Natural killer cell (primary cell): ENCODE data around the gene PRSS57. TPM values are rescaled to one million over a fixed set of nuclear protein-coding genes. Genes with fewer than 3 reads are reported as not detected.

Experiments
- ATAC-seq, 3 donors: fragments of 150-1000 bp in 2 of 3; fragments of 200-7000 bp in 1 of 3; cut with Tn5 transposase; 1 replicate in 1 of 3; 2 replicates in 2 of 3; pipeline ENCODE4 v1.10.0; 2021; ENCODE audit warnings: mild to moderate bottlenecking in 2 of 3, moderate library complexity in 2 of 3
- DNase-seq, 2 donors: peaks; one replicate each; pipeline versions ENCODE4 v3.0.0 to v3.0.0-alpha.2; 2013 to 2021; ENCODE audit warnings: mixed read lengths in 1 of 2
- H3K27ac ChIP-seq: one replicate; pipeline ENCODE4 v1.5.1; 2013; ENCODE audit warnings: mild to moderate bottlenecking, low read length
- H3K27me3 ChIP-seq: one replicate; pipeline ENCODE4 v1.6.1; 2013; ENCODE audit warnings: low read length; ENCODE audit not compliant: control insufficient read depth, insufficient read depth
- H3K36me3 ChIP-seq: one replicate; pipeline ENCODE4 v1.6.1; 2013; ENCODE audit warnings: low read length; ENCODE audit not compliant: control insufficient read depth, insufficient read depth
- H3K4me1 ChIP-seq: one replicate; pipeline ENCODE4 v1.6.1; 2013; ENCODE audit warnings: low read length; ENCODE audit not compliant: control insufficient read depth, insufficient read depth
- H3K4me3 ChIP-seq: one replicate; pipeline ENCODE4 v1.5.1; 2013; ENCODE audit warnings: low read length
- H3K9me3 ChIP-seq: one replicate; pipeline ENCODE4 v1.6.1; 2013; ENCODE audit warnings: low read length; ENCODE audit not compliant: control insufficient read depth, insufficient read depth
- H3K27ac Mint-ChIP-seq, 2 donors: one replicate each; pipeline ENCODE4 v1.8.0; 2022; ENCODE audit warnings: mild to moderate bottlenecking in 2 of 2, mixed read lengths in 2 of 2, moderate library complexity in 1 of 2
- H3K27me3 Mint-ChIP-seq, 2 donors: one replicate each; pipeline ENCODE4 v1.8.0; 2022; ENCODE audit warnings: low read depth in 2 of 2, mixed read lengths in 2 of 2
- H3K36me3 Mint-ChIP-seq: one replicate; pipeline ENCODE4 v1.8.0; 2022; ENCODE audit warnings: mixed read lengths
- H3K4me1 Mint-ChIP-seq, 2 donors: one replicate each; pipeline ENCODE4 v1.8.0; 2022; ENCODE audit warnings: mixed read lengths in 2 of 2
- H3K4me3 Mint-ChIP-seq: one replicate; pipeline ENCODE4 v1.8.0; 2022; ENCODE audit warnings: mild to moderate bottlenecking, moderate library complexity, mixed read lengths
- H3K9me3 Mint-ChIP-seq, 2 donors: one replicate each; pipeline ENCODE4 v1.8.0; 2022; ENCODE audit warnings: mixed read lengths in 2 of 2
- WGBS: methylation state at CpG from one replicate; pipeline ENCODE4 v1.1.7; 2013; ENCODE audit warnings: missing lambda C conversion rate; ENCODE audit not compliant: insufficient coverage; 5-methylcytosine and 5-hydroxymethylcytosine counted together
- intact Hi-C: fragments of 100-400 bp; cut with micrococcal nuclease; formaldehyde crosslinking; loops from one replicate; pipeline ENCODE4 v1.14.2; 2022
- total RNA-seq, 4 donors: library from RNA; stranded (reverse); fragments of 120-200 nt in 1 of 4; gene quantifications; one replicate each; pipeline versions ENCODE4 v1.2.3 to v1.2.4, GENCODE V29; 2013 to 2022
- TF ChIP-seq, protein P1 (sequence below): fragments of 200-600 bp; IDR thresholded peaks from one replicate; pipeline ENCODE4 v1.8.0; 2022; ENCODE audit warnings: antibody characterized with exemption

PRSS57 gene
- total RNA-seq, 3 donors from 2014 or later (not counting 1 experiment from before 2014, with no cell fraction given) = 1.5 to 11.7 (median 4.5) TPM

DNA sequence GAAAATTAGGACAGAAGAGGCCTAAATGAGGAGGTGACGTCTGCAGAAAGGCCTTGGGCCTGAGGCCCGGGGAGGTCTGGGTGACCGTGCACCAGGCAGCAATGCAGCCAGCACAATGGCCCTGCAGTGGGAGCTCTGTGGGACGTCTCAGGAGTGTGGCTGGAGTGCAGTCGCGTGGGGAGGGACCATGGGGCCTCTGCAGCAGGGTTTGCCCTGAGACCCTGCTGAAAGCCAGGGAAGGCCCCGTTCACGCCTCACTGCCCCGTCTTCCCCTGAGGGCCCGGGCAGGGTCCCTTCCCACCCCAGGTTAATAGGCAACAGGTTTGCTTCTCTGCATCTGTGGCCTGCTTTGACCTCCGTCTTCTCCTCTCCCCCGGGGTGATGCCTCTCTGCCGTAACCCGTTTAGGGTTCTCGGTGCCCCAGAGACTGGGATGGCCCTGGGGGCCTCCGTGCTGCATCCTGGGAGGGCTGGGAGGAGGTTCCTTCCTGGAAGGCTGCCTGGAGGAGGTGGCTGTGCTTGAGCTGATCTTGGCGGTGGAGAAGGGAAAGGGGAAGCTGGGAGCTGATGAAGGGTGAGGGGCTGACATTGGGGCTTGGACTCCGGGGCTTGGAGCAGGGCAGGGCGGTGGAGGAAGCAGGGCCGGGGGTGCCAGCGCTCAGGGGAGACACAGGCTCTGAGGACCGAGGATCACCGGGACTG, 23.1 kb upstream of the PRSS57 start:
- no peaks in the 10 kb centered on the region for H3K36me3 ChIP-seq
- ATAC-seq (no peak), DNase-seq (no peak)
- H3K4me1 ChIP-seq = peaks cover 5% of the 10 kb centered on the region
- Mint-ChIP-seq H3K27ac (no peak overlapping the region), H3K4me1 (no peaks in the 10 kb centered on the region), H3K4me3 (no peak overlapping the region), H3K36me3 (no peaks in the 10 kb centered on the region), H3K27me3 (peaks cover 7 to 25% of the 10 kb centered on the region in 2 donors), H3K9me3 (peaks cover 0 to 3% of the 10 kb centered on the region in 2 donors)
- peaks cover 7% of the 10 kb centered on the region for H3K9me3 ChIP-seq
- H3K4me3 ChIP-seq = no peak overlapping the region
- TF ChIP-seq, protein P1, sequence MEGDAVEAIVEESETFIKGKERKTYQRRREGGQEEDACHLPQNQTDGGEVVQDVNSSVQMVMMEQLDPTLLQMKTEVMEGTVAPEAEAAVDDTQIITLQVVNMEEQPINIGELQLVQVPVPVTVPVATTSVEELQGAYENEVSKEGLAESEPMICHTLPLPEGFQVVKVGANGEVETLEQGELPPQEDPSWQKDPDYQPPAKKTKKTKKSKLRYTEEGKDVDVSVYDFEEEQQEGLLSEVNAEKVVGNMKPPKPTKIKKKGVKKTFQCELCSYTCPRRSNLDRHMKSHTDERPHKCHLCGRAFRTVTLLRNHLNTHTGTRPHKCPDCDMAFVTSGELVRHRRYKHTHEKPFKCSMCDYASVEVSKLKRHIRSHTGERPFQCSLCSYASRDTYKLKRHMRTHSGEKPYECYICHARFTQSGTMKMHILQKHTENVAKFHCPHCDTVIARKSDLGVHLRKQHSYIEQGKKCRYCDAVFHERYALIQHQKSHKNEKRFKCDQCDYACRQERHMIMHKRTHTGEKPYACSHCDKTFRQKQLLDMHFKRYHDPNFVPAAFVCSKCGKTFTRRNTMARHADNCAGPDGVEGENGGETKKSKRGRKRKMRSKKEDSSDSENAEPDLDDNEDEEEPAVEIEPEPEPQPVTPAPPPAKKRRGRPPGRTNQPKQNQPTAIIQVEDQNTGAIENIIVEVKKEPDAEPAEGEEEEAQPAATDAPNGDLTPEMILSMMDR = no peak
- 78% methylated on average over 23 of the region's 23 CpGs for WGBS
- H3K27ac ChIP-seq = no peak overlapping the region
- H3K27me3 ChIP-seq = peaks cover 7% of the 10 kb centered on the region
- intact Hi-C loops = no loop called here

DNA sequence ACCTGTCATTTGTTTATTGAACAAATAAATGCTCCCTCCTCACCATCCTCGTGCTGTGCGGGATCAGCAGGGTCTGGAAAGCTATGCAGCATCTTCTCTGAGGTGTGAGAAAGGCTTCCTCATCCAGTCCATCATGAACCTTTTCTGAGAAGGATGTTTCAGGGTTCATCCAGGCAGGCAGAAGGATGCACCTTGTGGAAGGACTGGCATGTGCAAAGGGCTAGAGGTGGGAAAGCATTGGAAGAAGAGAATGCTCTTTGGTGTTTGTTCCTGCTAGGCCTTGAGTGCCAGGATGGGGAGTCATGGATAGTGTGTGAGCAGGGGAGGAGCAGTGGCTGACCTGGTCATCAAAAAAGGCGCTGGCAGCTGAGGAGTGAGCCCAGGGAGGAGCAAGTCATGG, 20.1 kb upstream of the PRSS57 start:
- no peak overlapping the region for H3K4me3 Mint-ChIP-seq
- H3K9me3 Mint-ChIP-seq = peaks cover 0 to 3% of the 10 kb centered on the region in 2 donors
- Histone ChIP-seq H3K27ac (no peak overlapping the region), H3K4me1 (peaks cover 5% of the 10 kb centered on the region), H3K36me3 (no peaks in the 10 kb centered on the region), H3K9me3 (peaks cover 7% of the 10 kb centered on the region), H3K27me3 (peaks cover 5% of the 10 kb centered on the region), H3K4me3 (no peak overlapping the region)
- no peaks in the 10 kb centered on the region for H3K4me1 Mint-ChIP-seq
- DNase-seq (no peak), ATAC-seq (no peak)
- no peaks in the 10 kb centered on the region for H3K36me3 Mint-ChIP-seq
- H3K27me3 Mint-ChIP-seq = peaks cover 13 to 25% of the 10 kb centered on the region in 2 donors
- intact Hi-C loops = no loop called here
- no peak overlapping the region for H3K27ac Mint-ChIP-seq
- 94% methylated on average over 3 of the region's 3 CpGs for WGBS
- TF ChIP-seq, protein P1 = no peak

DNA sequence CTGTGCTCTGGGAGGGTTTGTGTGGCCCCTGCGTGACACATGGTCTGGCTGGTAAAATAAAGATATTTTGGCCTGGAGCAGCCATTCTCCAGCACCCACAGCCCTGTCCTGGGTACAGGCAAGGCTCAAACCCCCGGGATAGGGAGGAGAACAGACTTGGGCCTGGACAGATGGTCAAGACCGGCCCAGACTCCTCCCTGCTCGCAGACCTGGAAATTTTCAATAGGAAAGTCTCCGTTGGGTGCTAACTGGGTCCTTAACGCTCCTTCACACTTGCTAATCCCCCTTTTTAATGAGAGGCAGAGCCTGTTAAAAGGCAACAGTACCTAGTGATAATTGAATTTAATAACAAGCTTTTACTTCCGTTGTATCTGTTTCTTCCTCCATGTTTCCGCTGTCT, 16.0 kb upstream of the PRSS57 start:
- WGBS = 95% methylated on average over 8 of the region's 8 CpGs
- TF ChIP-seq, protein P1 = no peak
- ATAC-seq (no peak), DNase-seq (no peak)
- Histone ChIP-seq H3K27ac (no peak overlapping the region), H3K4me1 (peaks cover 3% of the 10 kb centered on the region), H3K36me3 (no peaks in the 10 kb centered on the region), H3K9me3 (peaks cover 7% of the 10 kb centered on the region), H3K4me3 (no peak overlapping the region), H3K27me3 (peaks cover 12% of the 10 kb centered on the region)
- Mint-ChIP-seq H3K4me3 (no peak overlapping the region), H3K27ac (no peak overlapping the region), H3K4me1 (no peaks in the 10 kb centered on the region), H3K27me3 (peaks cover 15 to 19% of the 10 kb centered on the region in 2 donors), H3K9me3 (peaks cover 0 to 3% of the 10 kb centered on the region in 2 donors), H3K36me3 (no peaks in the 10 kb centered on the region)
- intact Hi-C loops = no loop called here

DNA sequence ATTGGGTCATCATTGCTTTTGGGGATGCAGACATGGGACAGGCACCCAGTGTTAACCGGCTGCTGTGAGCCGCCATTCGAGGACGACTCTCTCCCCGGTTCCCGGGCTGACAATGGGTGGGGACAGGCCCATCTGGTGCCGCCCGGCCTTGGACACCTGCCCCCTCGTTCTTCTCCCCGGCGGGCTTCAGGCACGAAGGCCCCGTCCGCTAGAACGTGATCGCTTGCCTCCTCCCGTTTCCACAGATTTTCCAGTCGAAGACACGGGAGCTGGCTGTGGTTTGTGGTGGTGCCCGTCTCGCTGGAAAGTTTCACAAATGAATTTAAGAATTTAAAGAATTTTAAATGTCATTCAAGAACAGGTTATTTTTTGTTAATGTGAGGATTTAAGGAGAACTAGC, 15.5 kb upstream of the PRSS57 start:
- DNase-seq = no peak
- peak overlapping the region; percentile 17 for H3K4me3 Mint-ChIP-seq
- no peaks in the 10 kb centered on the region for H3K36me3 ChIP-seq
- intact Hi-C loops = no loop called here
- H3K27ac Mint-ChIP-seq = no peak overlapping the region
- H3K4me1 Mint-ChIP-seq = no peaks in the 10 kb centered on the region
- no peak overlapping the region for H3K4me3 ChIP-seq
- H3K36me3 Mint-ChIP-seq = no peaks in the 10 kb centered on the region
- H3K27ac ChIP-seq = no peak overlapping the region
- TF ChIP-seq, protein P1 = no peak
- H3K4me1 ChIP-seq = peaks cover 3% of the 10 kb centered on the region
- H3K9me3 ChIP-seq = peaks cover 7% of the 10 kb centered on the region
- H3K9me3 Mint-ChIP-seq = peaks cover 0 to 3% of the 10 kb centered on the region in 2 donors
- H3K27me3 Mint-ChIP-seq = peaks cover 14 to 18% of the 10 kb centered on the region in 2 donors
- WGBS = 88% methylated on average over 21 of the region's 21 CpGs
- no peak for ATAC-seq
- peaks cover 12% of the 10 kb centered on the region for H3K27me3 ChIP-seq
